ENCODE measurements around the gene VSIG2.

Gene VSIG2

DNA sequence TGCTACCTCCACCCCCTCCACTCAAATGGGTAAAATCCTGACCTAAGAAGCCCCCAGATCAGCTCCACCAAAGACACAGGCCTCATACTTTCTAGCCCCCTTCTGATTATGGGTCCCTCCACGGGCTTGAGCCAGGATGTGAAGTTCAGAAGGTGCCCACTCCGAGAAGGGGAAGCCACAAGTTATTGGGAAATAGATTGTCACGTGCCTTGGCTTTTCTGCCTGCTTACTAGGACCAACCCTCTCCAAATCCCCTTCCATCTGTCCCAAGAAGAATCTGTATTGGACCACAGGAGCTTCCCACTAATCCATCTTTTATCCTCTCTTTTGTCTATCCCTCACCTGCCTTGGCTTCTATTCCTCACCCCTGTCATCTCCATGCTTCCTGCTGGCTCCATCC is 15.3 kb downstream of the VSIG2 start:
- no peak overlapping the region for H3K4me3 ChIP-seq (ENCODE audit: control insufficient read depth, low read depth, low read length)
- DNase-seq (ENCODE audit: low read depth), result no peak
- TF ChIP-seq, protein P1, sequence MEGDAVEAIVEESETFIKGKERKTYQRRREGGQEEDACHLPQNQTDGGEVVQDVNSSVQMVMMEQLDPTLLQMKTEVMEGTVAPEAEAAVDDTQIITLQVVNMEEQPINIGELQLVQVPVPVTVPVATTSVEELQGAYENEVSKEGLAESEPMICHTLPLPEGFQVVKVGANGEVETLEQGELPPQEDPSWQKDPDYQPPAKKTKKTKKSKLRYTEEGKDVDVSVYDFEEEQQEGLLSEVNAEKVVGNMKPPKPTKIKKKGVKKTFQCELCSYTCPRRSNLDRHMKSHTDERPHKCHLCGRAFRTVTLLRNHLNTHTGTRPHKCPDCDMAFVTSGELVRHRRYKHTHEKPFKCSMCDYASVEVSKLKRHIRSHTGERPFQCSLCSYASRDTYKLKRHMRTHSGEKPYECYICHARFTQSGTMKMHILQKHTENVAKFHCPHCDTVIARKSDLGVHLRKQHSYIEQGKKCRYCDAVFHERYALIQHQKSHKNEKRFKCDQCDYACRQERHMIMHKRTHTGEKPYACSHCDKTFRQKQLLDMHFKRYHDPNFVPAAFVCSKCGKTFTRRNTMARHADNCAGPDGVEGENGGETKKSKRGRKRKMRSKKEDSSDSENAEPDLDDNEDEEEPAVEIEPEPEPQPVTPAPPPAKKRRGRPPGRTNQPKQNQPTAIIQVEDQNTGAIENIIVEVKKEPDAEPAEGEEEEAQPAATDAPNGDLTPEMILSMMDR (conservative IDR thresholded peaks at IDR 0.05; ENCODE audit: control insufficient read depth, insufficient read depth, low read depth, low read length), result no peak

DNA sequence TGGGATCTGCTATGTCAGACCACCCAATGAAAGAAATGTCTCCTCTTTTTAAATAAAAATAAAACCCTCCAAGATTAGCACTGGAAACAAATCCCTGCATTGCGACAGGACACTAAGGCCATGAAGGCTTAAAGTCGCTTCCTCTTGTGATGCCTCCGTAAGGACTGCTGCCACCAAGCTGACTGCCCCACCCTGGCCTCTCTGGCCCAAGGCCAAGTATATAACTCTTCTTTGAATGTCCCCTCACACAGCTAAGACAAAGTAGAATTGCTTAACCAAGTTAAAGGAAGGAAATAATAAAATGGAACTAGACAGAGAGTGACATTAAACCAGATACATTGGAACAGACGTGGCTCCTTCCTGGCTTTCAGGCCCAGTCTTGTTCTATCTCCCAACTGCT is 19.8 kb downstream of the VSIG2 start:
- TF ChIP-seq, protein P1 (conservative IDR thresholded peaks at IDR 0.05; ENCODE audit: control insufficient read depth, insufficient read depth, low read depth, low read length), result no peak
- H3K4me3 ChIP-seq (ENCODE audit: control insufficient read depth, low read depth, low read length), result no peak overlapping the region
- no peak for DNase-seq (ENCODE audit: low read depth)

DNA sequence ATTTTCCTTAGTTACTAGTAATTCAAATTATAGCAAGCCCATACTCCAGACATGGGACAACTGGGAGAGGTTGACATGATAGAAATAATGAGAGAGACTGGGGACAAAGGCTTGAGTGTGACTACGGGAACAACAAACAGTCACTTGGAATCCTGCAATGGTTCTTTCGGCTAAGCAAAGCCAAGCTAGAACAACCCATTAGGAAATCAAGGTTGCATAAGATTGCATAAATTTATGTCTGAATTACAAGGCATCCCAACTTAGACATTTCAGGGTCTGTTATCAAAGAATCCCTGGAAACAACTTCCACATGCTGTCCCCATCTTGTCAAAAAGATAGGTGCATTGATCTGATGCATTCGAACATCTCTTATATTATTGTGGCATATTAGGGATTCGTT is 22.5 kb downstream of the VSIG2 start:
- H3K4me3 ChIP-seq (ENCODE audit: control insufficient read depth, low read depth, low read length), result no peak overlapping the region
- TF ChIP-seq, protein P1 (conservative IDR thresholded peaks at IDR 0.05; ENCODE audit: control insufficient read depth, insufficient read depth, low read depth, low read length), result no peak

DNA sequence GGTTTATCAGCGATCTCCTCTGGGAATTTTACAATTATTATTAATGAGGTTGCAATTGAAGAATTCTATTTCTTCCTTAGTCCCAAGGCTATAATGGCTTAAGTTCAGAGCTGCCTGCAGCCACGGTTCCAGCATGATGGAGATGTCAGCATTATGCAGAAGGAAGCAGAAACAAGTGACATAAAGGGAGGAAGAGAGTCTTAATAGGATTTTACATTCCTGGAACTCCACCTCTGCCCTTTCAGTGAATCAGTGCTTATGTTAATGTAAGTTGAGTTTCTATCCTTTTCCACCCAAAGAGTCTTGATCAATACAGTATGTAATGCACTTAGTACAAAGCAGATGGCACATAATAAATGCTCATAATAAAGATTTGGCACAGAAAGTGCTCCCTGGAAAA is 23.9 kb downstream of the VSIG2 start:
- TF ChIP-seq, protein P1 (conservative IDR thresholded peaks at IDR 0.05; ENCODE audit: control insufficient read depth, insufficient read depth, low read depth, low read length), result no peak

More for the DNA sequence above, 22.5 kb downstream of the VSIG2 start:
- no peak for DNase-seq (ENCODE audit: low read depth)

DNA sequence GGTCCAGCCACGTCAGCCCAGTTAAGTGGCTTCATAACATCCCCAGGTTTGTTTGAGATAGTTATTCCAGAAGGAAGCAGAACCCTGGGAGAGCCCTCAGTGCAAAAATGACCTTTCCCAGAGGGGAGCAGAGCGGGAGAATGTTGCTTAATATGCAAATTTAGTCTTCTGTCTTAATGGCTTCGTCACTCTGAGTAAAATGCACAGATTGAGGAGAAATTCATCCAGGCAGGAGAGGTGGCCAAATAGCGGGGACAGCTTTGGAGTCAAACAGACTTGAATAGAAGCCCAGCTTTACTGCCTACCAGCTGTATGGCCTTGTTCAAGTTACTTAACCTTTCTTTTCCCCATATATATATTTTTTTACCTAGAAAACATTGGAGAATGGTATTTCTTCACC is 24.6 kb downstream of the VSIG2 start:
- DNase-seq (ENCODE audit: low read depth), result no peak
- TF ChIP-seq, protein P1 (conservative IDR thresholded peaks at IDR 0.05; ENCODE audit: control insufficient read depth, insufficient read depth, low read depth, low read length), result no peak
- H3K4me3 ChIP-seq (ENCODE audit: control insufficient read depth, low read depth, low read length), result no peak overlapping the region

More for the DNA sequence above, 23.9 kb downstream of the VSIG2 start:
- DNase-seq (ENCODE audit: low read depth), result no peak
- H3K4me3 ChIP-seq (ENCODE audit: control insufficient read depth, low read depth, low read length), result no peak overlapping the region

DNA sequence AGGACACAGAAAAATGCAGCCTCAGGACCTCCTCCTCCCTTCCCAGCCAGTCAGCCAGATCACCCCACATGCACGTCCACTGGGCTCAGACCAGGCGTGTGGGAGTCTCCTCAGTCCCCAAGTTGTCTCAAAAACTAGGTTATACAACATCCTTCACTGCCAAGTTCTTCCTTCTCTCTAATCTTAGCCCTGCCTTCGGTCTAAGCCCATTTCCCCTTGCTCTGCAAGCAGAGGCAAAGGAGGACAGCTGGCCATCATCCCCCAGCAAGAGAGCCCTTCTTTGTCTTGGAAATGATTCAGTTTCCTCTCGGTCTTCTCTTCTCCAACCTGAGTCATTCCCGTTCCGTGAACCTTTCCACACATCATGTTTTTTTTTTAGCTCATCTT is 26.3 kb downstream of the VSIG2 start:
- DNase-seq (ENCODE audit: low read depth), result peak; percentile 70
- TF ChIP-seq, protein P1 (conservative IDR thresholded peaks at IDR 0.05; ENCODE audit: control insufficient read depth, insufficient read depth, low read depth, low read length), result no peak
- no peak overlapping the region for H3K4me3 ChIP-seq (ENCODE audit: control insufficient read depth, low read depth, low read length)
